Measurements from ENCODE around the gene TRHDE.

TRHDE gene

GRCh38 chr12:72612171-72612570 is 340.0 kb downstream of the TRHDE start:
- no peaks in the 10 kb centered on the region for H3K36me3 ChIP-seq (ENCODE audit: control insufficient read depth in 1 of 2, insufficient read depth in 2 of 2, low read length in 2 of 2)
- WGBS (ENCODE audit: extremely low coverage, insufficient coverage, insufficient read length): no CpG with 5 or more reads among the region's 2 CpGs
- H3K4ac ChIP-seq (ENCODE audit: low read depth, low read length): no peak overlapping the region
- H3K79me1 ChIP-seq (ENCODE audit: low read length): no peaks in the 10 kb centered on the region
- H4K91ac ChIP-seq (ENCODE audit: low read depth, low read length): no peak overlapping the region
- H3K14ac ChIP-seq (ENCODE audit: low read length): no peak overlapping the region
- no peak overlapping the region for H3K18ac ChIP-seq (ENCODE audit: low read length)
- no peak overlapping the region for H2BK120ac ChIP-seq (ENCODE audit: insufficient read depth, low read length, poor library complexity)
- H4K8ac ChIP-seq (ENCODE audit: low read depth, low read length): no peak overlapping the region
- H3K9ac ChIP-seq (ENCODE audit: low read length): no peak overlapping the region
- no peak overlapping the region for H2BK12ac ChIP-seq (ENCODE audit: low read length)
- H2BK5ac ChIP-seq (ENCODE audit: low read depth, low read length, poor library complexity): no peak overlapping the region
- H3K4me2 ChIP-seq (ENCODE audit: low read length): no peak overlapping the region
- no peak overlapping the region for H3K27ac ChIP-seq (ENCODE audit: low read depth, low read length)
- H3K27me3 ChIP-seq (ENCODE audit: insufficient read depth, low read length): no peaks in the 10 kb centered on the region
- no peak overlapping the region for H3K4me3 ChIP-seq (ENCODE audit: low read depth, low read length)
- DNase-seq: no peak
- no peak overlapping the region for H3K23ac ChIP-seq (ENCODE audit: low read length)
- H3K4me1 ChIP-seq (ENCODE audit: control insufficient read depth in 1 of 2, insufficient read depth in 2 of 2, low read length in 2 of 2): no peaks in the 10 kb centered on the region
- no peak overlapping the region for H4K12ac ChIP-seq (ENCODE audit: low read depth, low read length)
- no peaks in the 10 kb centered on the region for H3K9me3 ChIP-seq (ENCODE audit: insufficient read depth, low read depth, low read length)
- H3K79me2 ChIP-seq (ENCODE audit: control insufficient read depth, insufficient read depth, low read length, poor library complexity): no peaks in the 10 kb centered on the region
- no peak overlapping the region for H2AFZ ChIP-seq (ENCODE audit: insufficient read depth, low read length, poor library complexity)
- H2AK5ac ChIP-seq (ENCODE audit: low read length): no peak overlapping the region

- H3K14ac ChIP-seq (ENCODE audit: low read length): no peak overlapping the region
- no CpG with 5 or more reads among the region's 6 CpGs for WGBS (ENCODE audit: extremely low coverage, insufficient coverage, insufficient read length)
- H3K36me3 ChIP-seq (ENCODE audit: control insufficient read depth in 1 of 2, insufficient read depth in 2 of 2, low read length in 2 of 2): no peaks in the 10 kb centered on the region
- H3K4ac ChIP-seq (ENCODE audit: low read depth, low read length): no peak overlapping the region
- no peak overlapping the region for H4K91ac ChIP-seq (ENCODE audit: low read depth, low read length)
- no peak overlapping the region for H4K8ac ChIP-seq (ENCODE audit: low read depth, low read length)
- no peaks in the 10 kb centered on the region for H3K4me1 ChIP-seq (ENCODE audit: control insufficient read depth in 1 of 2, insufficient read depth in 2 of 2, low read length in 2 of 2)
- H3K4me3 ChIP-seq (ENCODE audit: low read depth, low read length): no peak overlapping the region
- H3K23ac ChIP-seq (ENCODE audit: low read length): no peak overlapping the region
- H2BK12ac ChIP-seq (ENCODE audit: low read length): no peak overlapping the region
- H3K18ac ChIP-seq (ENCODE audit: low read length): no peak overlapping the region
- no peak overlapping the region for H2BK120ac ChIP-seq (ENCODE audit: insufficient read depth, low read length, poor library complexity)
- no peak for DNase-seq
- no peak overlapping the region for H3K27ac ChIP-seq (ENCODE audit: low read depth, low read length)
- no peak overlapping the region for H2BK5ac ChIP-seq (ENCODE audit: low read depth, low read length, poor library complexity)
- H4K12ac ChIP-seq (ENCODE audit: low read depth, low read length): no peak overlapping the region
- no peaks in the 10 kb centered on the region for H3K9me3 ChIP-seq (ENCODE audit: insufficient read depth, low read depth, low read length)
- H3K27me3 ChIP-seq (ENCODE audit: insufficient read depth, low read length): no peaks in the 10 kb centered on the region
- H3K9ac ChIP-seq (ENCODE audit: low read length): no peak overlapping the region
- H3K79me1 ChIP-seq (ENCODE audit: low read length): no peaks in the 10 kb centered on the region
- H2AK5ac ChIP-seq (ENCODE audit: low read length): no peak overlapping the region
- no peak overlapping the region for H2AFZ ChIP-seq (ENCODE audit: insufficient read depth, low read length, poor library complexity)
- H3K4me2 ChIP-seq (ENCODE audit: low read length): no peak overlapping the region
- H3K79me2 ChIP-seq (ENCODE audit: control insufficient read depth, insufficient read depth, low read length, poor library complexity): no peaks in the 10 kb centered on the region
These were observed 346.6 kb downstream of the TRHDE start for GRCh38 chr12:72618764-72619163.

- H3K9ac ChIP-seq (ENCODE audit: low read length): no peak overlapping the region
- no peak overlapping the region for H3K14ac ChIP-seq (ENCODE audit: low read length)
- H3K4me1 ChIP-seq (ENCODE audit: control insufficient read depth in 1 of 2, insufficient read depth in 2 of 2, low read length in 2 of 2): no peaks in the 10 kb centered on the region
- DNase-seq: no peak
- H3K9me3 ChIP-seq (ENCODE audit: insufficient read depth, low read depth, low read length): no peaks in the 10 kb centered on the region
- no peak overlapping the region for H4K8ac ChIP-seq (ENCODE audit: low read depth, low read length)
- no peak overlapping the region for H2AK5ac ChIP-seq (ENCODE audit: low read length)
- H3K18ac ChIP-seq (ENCODE audit: low read length): no peak overlapping the region
- WGBS (ENCODE audit: extremely low coverage, insufficient coverage, insufficient read length): no CpG with 5 or more reads among the region's 3 CpGs
- no peak overlapping the region for H4K12ac ChIP-seq (ENCODE audit: low read depth, low read length)
- no peak overlapping the region for H2BK5ac ChIP-seq (ENCODE audit: low read depth, low read length, poor library complexity)
- H3K79me2 ChIP-seq (ENCODE audit: control insufficient read depth, insufficient read depth, low read length, poor library complexity): no peaks in the 10 kb centered on the region
- no peak overlapping the region for H3K23ac ChIP-seq (ENCODE audit: low read length)
- no peak overlapping the region for H3K27ac ChIP-seq (ENCODE audit: low read depth, low read length)
- no peaks in the 10 kb centered on the region for H3K79me1 ChIP-seq (ENCODE audit: low read length)
- no peak overlapping the region for H3K4me3 ChIP-seq (ENCODE audit: low read depth, low read length)
- no peak overlapping the region for H2AFZ ChIP-seq (ENCODE audit: insufficient read depth, low read length, poor library complexity)
- no peak overlapping the region for H3K4ac ChIP-seq (ENCODE audit: low read depth, low read length)
- H2BK12ac ChIP-seq (ENCODE audit: low read length): no peak overlapping the region
- no peak overlapping the region for H3K4me2 ChIP-seq (ENCODE audit: low read length)
- H2BK120ac ChIP-seq (ENCODE audit: insufficient read depth, low read length, poor library complexity): no peak overlapping the region
- H4K91ac ChIP-seq (ENCODE audit: low read depth, low read length): no peak overlapping the region
- H3K36me3 ChIP-seq (ENCODE audit: control insufficient read depth in 1 of 2, insufficient read depth in 2 of 2, low read length in 2 of 2): no peaks in the 10 kb centered on the region
- no peaks in the 10 kb centered on the region for H3K27me3 ChIP-seq (ENCODE audit: insufficient read depth, low read length)
These were observed 350.4 kb downstream of the TRHDE start for GRCh38 chr12:72622556-72622955.

DNA sequence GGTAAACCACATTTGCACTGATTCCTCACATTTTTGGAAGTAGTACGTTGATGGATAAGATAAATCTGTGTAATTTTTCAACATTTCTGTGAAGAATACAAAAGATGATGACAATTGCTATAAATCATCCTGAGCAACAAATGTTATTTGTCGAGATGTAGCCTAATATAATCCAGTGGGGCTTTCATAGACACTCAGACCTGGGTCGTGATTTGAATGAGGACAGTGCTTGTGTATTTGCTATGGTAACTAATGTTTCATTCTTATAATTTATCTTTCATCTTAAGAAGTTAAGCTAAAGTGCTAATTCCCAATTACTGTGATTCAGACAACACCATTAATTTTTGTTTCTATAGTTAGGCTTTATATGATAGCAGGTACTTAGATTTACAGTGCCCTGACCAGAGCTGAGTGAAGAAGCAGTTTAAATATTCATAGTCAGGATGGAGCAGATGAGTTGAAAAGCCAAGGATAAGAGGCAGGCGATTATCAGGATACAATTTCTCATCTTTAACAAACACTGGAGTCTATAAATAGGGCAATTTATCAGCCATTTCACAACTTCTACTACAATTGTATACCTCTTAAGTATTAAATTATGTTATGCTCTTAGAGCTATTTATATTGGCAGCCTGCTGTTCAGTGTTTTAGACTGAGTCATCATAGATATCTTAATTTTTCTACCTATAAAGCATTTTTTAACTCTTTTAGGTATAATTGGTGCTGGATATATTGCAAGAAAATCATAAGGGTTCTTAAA is 359.9 kb downstream of the TRHDE start:
- Histone ChIP-seq H2BK5ac (ENCODE audit: low read depth, low read length, poor library complexity) (no peak overlapping the region), H3K79me2 (ENCODE audit: control insufficient read depth, insufficient read depth, low read length, poor library complexity) (no peaks in the 10 kb centered on the region), H3K27ac (ENCODE audit: low read depth, low read length) (no peak overlapping the region), H3K4me3 (ENCODE audit: low read depth, low read length) (no peak overlapping the region), H2BK120ac (ENCODE audit: insufficient read depth, low read length, poor library complexity) (no peak overlapping the region), H4K8ac (ENCODE audit: low read depth, low read length) (no peak overlapping the region), H2BK12ac (ENCODE audit: low read length) (no peak overlapping the region), H3K36me3 (ENCODE audit: control insufficient read depth in 1 of 2, insufficient read depth in 2 of 2, low read length in 2 of 2) (no peaks in the 10 kb centered on the region), H2AFZ (ENCODE audit: insufficient read depth, low read length, poor library complexity) (no peak overlapping the region), H3K79me1 (ENCODE audit: low read length) (no peaks in the 10 kb centered on the region), H2AK5ac (ENCODE audit: low read length) (no peak overlapping the region), H3K18ac (ENCODE audit: low read length) (no peak overlapping the region), H3K4me1 (ENCODE audit: control insufficient read depth in 1 of 2, insufficient read depth in 2 of 2, low read length in 2 of 2) (no peaks in the 10 kb centered on the region), H3K4me2 (ENCODE audit: low read length) (no peak overlapping the region), H4K12ac (ENCODE audit: low read depth, low read length) (no peak overlapping the region), H3K9ac (ENCODE audit: low read length) (no peak overlapping the region), H3K9me3 (ENCODE audit: insufficient read depth, low read depth, low read length) (no peaks in the 10 kb centered on the region), H3K23ac (ENCODE audit: low read length) (no peak overlapping the region), H3K14ac (ENCODE audit: low read length) (no peak overlapping the region), H4K91ac (ENCODE audit: low read depth, low read length) (no peak overlapping the region), H3K27me3 (ENCODE audit: insufficient read depth, low read length) (no peaks in the 10 kb centered on the region), H3K4ac (ENCODE audit: low read depth, low read length) (no peak overlapping the region)
- no peak for DNase-seq
- no CpG with 5 or more reads among the region's 4 CpGs for WGBS (ENCODE audit: extremely low coverage, insufficient coverage, insufficient read length)

Measured in trophoblast cell (in vitro differentiated cells and primary cell).